Central memory CD8-positive, alpha-beta T cell (primary cell): ENCODE data around the gene PHF19.

Source experiments
- ATAC-seq: fragments of 150-1000 bp; cut with Tn5 transposase; replicated peaks from 2 replicates; pipeline ENCODE4 v1.10.0; 2022; ENCODE audit warnings: mild to moderate bottlenecking, moderate FRiP score, moderate number of reproducible peaks; ENCODE audit not compliant: poor library complexity, severe bottlenecking; ENCODE audit errors: extremely low read depth
- DNase-seq, 2 donors: peaks; one replicate each; pipeline ENCODE4 v3.0.0; 2021; ENCODE audit warnings: low spot score in 2 of 2
- H3K27ac Mint-ChIP-seq: one replicate; pipeline ENCODE4 v1.8.0; 2022; ENCODE audit warnings: low read depth, mild to moderate bottlenecking, moderate library complexity, mixed read lengths
- H3K27me3 Mint-ChIP-seq: one replicate; pipeline ENCODE4 v1.8.0; 2022; ENCODE audit warnings: mixed read lengths
- H3K36me3 Mint-ChIP-seq: one replicate; pipeline ENCODE4 v1.8.0; 2022; ENCODE audit warnings: mild to moderate bottlenecking, moderate library complexity, mixed read lengths; ENCODE audit not compliant: insufficient read depth
- H3K4me1 Mint-ChIP-seq: one replicate; pipeline ENCODE4 v1.8.0; 2022; ENCODE audit warnings: mixed read lengths
- H3K4me3 Mint-ChIP-seq: one replicate; pipeline ENCODE4 v1.8.0; 2022; ENCODE audit warnings: mild to moderate bottlenecking, moderate library complexity, mixed read lengths
- H3K9me3 Mint-ChIP-seq: one replicate; pipeline ENCODE4 v1.8.0; 2022; ENCODE audit warnings: mixed read lengths

Gene PHF19

GRCh38 chr9:120882935-120883607 lies 6.1 kb upstream of the PHF19 start:
- no peaks in the 10 kb centered on the region for H3K9me3 Mint-ChIP-seq
- H3K4me1 Mint-ChIP-seq = peaks cover 50% of the 10 kb centered on the region
- no peaks in the 10 kb centered on the region for H3K27me3 Mint-ChIP-seq
- H3K27ac Mint-ChIP-seq = peak overlapping the region; percentile 38
- DNase-seq (no peak), ATAC-seq (peak; percentile 44)
- peak overlapping the region; percentile 18 for H3K4me3 Mint-ChIP-seq
- H3K36me3 Mint-ChIP-seq = peaks cover 9% of the 10 kb centered on the region

GRCh38 chr9:120879446-120879845 lies 2.5 kb upstream of the PHF19 start:
- DNase-seq (no peak), ATAC-seq (no peak)
- Mint-ChIP-seq H3K27me3 (no peaks in the 10 kb centered on the region), H3K9me3 (no peaks in the 10 kb centered on the region), H3K36me3 (peaks cover 19% of the 10 kb centered on the region), H3K4me1 (peaks cover 61% of the 10 kb centered on the region), H3K27ac (peak overlapping the region; percentile 76), H3K4me3 (peak overlapping the region; percentile 81)

GRCh38 chr9:120878188-120879130 lies 1.5 kb upstream of the PHF19 start:
- H3K4me1 Mint-ChIP-seq = peaks cover 61% of the 10 kb centered on the region
- H3K4me3 Mint-ChIP-seq = peak overlapping the region; percentile 81
- H3K27ac Mint-ChIP-seq = peak overlapping the region; percentile 76
- no peaks in the 10 kb centered on the region for H3K27me3 Mint-ChIP-seq
- no peaks in the 10 kb centered on the region for H3K9me3 Mint-ChIP-seq
- ATAC-seq = no peak
- peaks cover 22% of the 10 kb centered on the region for H3K36me3 Mint-ChIP-seq
- DNase-seq = no peak

- Mint-ChIP-seq H3K4me3 (peak overlapping the region; percentile 81), H3K27me3 (no peaks in the 10 kb centered on the region), H3K27ac (peak overlapping the region; percentile 76), H3K9me3 (no peaks in the 10 kb centered on the region), H3K4me1 (peaks cover 54% of the 10 kb centered on the region), H3K36me3 (peaks cover 27% of the 10 kb centered on the region)
- DNase-seq (peak; percentile 30 to 41), ATAC-seq (peak; percentile 37)
Observed at GRCh38 chr9:120877276-120878034, 467 bp upstream of the PHF19 start.

- no peaks in the 10 kb centered on the region for H3K27me3 Mint-ChIP-seq
Observed at GRCh38 chr9:120875954-120876841, 790 bp downstream of the PHF19 start.

GRCh38 chr9:120875643-120875953 lies 1.4 kb downstream of the PHF19 start:
- ATAC-seq (no peak), DNase-seq (no peak)
- Mint-ChIP-seq H3K27me3 (no peaks in the 10 kb centered on the region), H3K36me3 (peaks cover 37% of the 10 kb centered on the region), H3K27ac (peak overlapping the region; percentile 49), H3K4me1 (peaks cover 43% of the 10 kb centered on the region), H3K9me3 (no peaks in the 10 kb centered on the region), H3K4me3 (peak overlapping the region; percentile 81)

More at GRCh38 chr9:120875954-120876841, 790 bp downstream of the PHF19 start:
- DNase-seq (peak; percentile 42 to 51), ATAC-seq (peak; percentile 52)
- H3K4me3 Mint-ChIP-seq = peak overlapping the region; percentile 81
- H3K9me3 Mint-ChIP-seq = no peaks in the 10 kb centered on the region
- H3K4me1 Mint-ChIP-seq = peaks cover 49% of the 10 kb centered on the region
- H3K36me3 Mint-ChIP-seq = peaks cover 35% of the 10 kb centered on the region
- H3K27ac Mint-ChIP-seq = peak overlapping the region; percentile 49

- peaks cover 43% of the 10 kb centered on the region for H3K4me1 Mint-ChIP-seq
- no peaks in the 10 kb centered on the region for H3K9me3 Mint-ChIP-seq
- H3K36me3 Mint-ChIP-seq = peaks cover 37% of the 10 kb centered on the region
- ATAC-seq (no peak), DNase-seq (no peak)
- H3K27ac Mint-ChIP-seq = peak overlapping the region; percentile 49
- H3K4me3 Mint-ChIP-seq = peak overlapping the region; percentile 81
- H3K27me3 Mint-ChIP-seq = no peaks in the 10 kb centered on the region
Observed at GRCh38 chr9:120875195-120875565, 1.8 kb downstream of the PHF19 start.

- DNase-seq = no peak
- peaks cover 41% of the 10 kb centered on the region for H3K4me1 Mint-ChIP-seq
- H3K9me3 Mint-ChIP-seq = no peaks in the 10 kb centered on the region
- no peaks in the 10 kb centered on the region for H3K27me3 Mint-ChIP-seq
- H3K27ac Mint-ChIP-seq = no peak overlapping the region
- H3K4me3 Mint-ChIP-seq = peak overlapping the region; percentile 81
- peaks cover 39% of the 10 kb centered on the region for H3K36me3 Mint-ChIP-seq
- no peak for ATAC-seq
Observed at GRCh38 chr9:120874226-120875194, 2.5 kb downstream of the PHF19 start.

- ATAC-seq (no peak), DNase-seq (no peak)
- Mint-ChIP-seq H3K4me3 (no peak overlapping the region), H3K27me3 (no peaks in the 10 kb centered on the region), H3K9me3 (no peaks in the 10 kb centered on the region), H3K27ac (peak overlapping the region; percentile 30), H3K4me1 (peaks cover 38% of the 10 kb centered on the region), H3K36me3 (peaks cover 39% of the 10 kb centered on the region)
Observed at GRCh38 chr9:120873512-120873911, 3.5 kb downstream of the PHF19 start.

GRCh38 chr9:120872791-120873502 lies 4.0 kb downstream of the PHF19 start:
- H3K36me3 Mint-ChIP-seq = peaks cover 42% of the 10 kb centered on the region
- H3K4me1 Mint-ChIP-seq = peaks cover 37% of the 10 kb centered on the region
- ATAC-seq = no peak

More at GRCh38 chr9:120872791-120873502, 4.0 kb downstream of the PHF19 start:
- Mint-ChIP-seq H3K27ac (peak overlapping the region; percentile 30), H3K27me3 (no peaks in the 10 kb centered on the region), H3K4me3 (no peak overlapping the region), H3K9me3 (no peaks in the 10 kb centered on the region)
- DNase-seq = no peak
